ENCODE data around the gene MDFI. TPM values are rescaled to one million over a fixed set of nuclear protein-coding genes. Genes with fewer than 3 reads are reported as not detected.
"Not testable (repeated sequence)": the region's sequence is repeated elsewhere in the genome, so short reads cannot be mapped to it uniquely, and the experiment has no call there.

The MDFI gene
- total RNA-seq, 2 experiments from 2014 or later: not detected

GRCh38 chr6:41605649-41606048 is 32.6 kb upstream of the MDFI start:
- no peak for DNase-seq
- Mint-ChIP-seq H3K9me3 (no peaks in the 10 kb centered on the region), H3K4me3 (no peak overlapping the region), H3K27ac (no peak overlapping the region), H3K27me3 (ENCODE audit: low read depth) (no peaks in the 10 kb centered on the region), H3K4me1 (ENCODE audit: low read depth) (peaks cover 4% of the 10 kb centered on the region), H3K36me3 (ENCODE audit: low read depth) (no peaks in the 10 kb centered on the region)
- CTCF ChIA-PET: interaction anchor here (0.6 to 1.6 kb wide), 4 partner anchors 77 to 237 kb away, joined by 3 to 14 read pairs (median 3); no protein-coding TSS in a partner anchor
- intact Hi-C loops (cut with micrococcal nuclease): loop anchor here (10.0 kb wide), 1 partner anchor 439 kb away; no protein-coding TSS in a partner anchor

GRCh38 chr6:41607036-41607435 is 31.2 kb upstream of the MDFI start:
- no peaks in the 10 kb centered on the region for H3K9me3 Mint-ChIP-seq
- H3K27me3 Mint-ChIP-seq (ENCODE audit: low read depth): no peaks in the 10 kb centered on the region
- H3K27ac Mint-ChIP-seq: no peak overlapping the region
- DNase-seq: no peak
- peaks cover 4% of the 10 kb centered on the region for H3K4me1 Mint-ChIP-seq (ENCODE audit: low read depth)
- no peaks in the 10 kb centered on the region for H3K36me3 Mint-ChIP-seq (ENCODE audit: low read depth)
- intact Hi-C loops (cut with micrococcal nuclease): loop anchor here (10.0 kb wide), 1 partner anchor 438 kb away; no protein-coding TSS in a partner anchor
- no peak overlapping the region for H3K4me3 Mint-ChIP-seq
- CTCF ChIA-PET: interaction anchor here (0.6 to 1.6 kb wide), 3 partner anchors 11 to 329 kb away, joined by 3 to 14 read pairs (median 7); no protein-coding TSS in a partner anchor

- CTCF ChIA-PET: no interaction called here
- intact Hi-C loops (cut with micrococcal nuclease): loop anchor here (10.0 kb wide), 1 partner anchor 437 kb away; no protein-coding TSS in a partner anchor
These were observed 30.5 kb upstream of the MDFI start for GRCh38 chr6:41607736-41608135.

GRCh38 chr6:41608443-41609151 is 29.7 kb upstream of the MDFI start:
- CTCF ChIA-PET: interaction anchor here (1.9 kb wide), 1 partner anchor 73 kb away, joined by 5 read pairs; no protein-coding TSS in a partner anchor
- no peaks in the 10 kb centered on the region for H3K4me1 Mint-ChIP-seq (ENCODE audit: low read depth)
- no peak overlapping the region for H3K27ac Mint-ChIP-seq
- H3K4me3 Mint-ChIP-seq: no peak overlapping the region
- no peak for DNase-seq
- H3K36me3 Mint-ChIP-seq (ENCODE audit: low read depth): no peaks in the 10 kb centered on the region
- no peaks in the 10 kb centered on the region for H3K27me3 Mint-ChIP-seq (ENCODE audit: low read depth)
- intact Hi-C loops (cut with micrococcal nuclease): loop anchor here (10.0 kb wide), 1 partner anchor 436 kb away; no protein-coding TSS in a partner anchor
- peaks cover 7% of the 10 kb centered on the region for H3K9me3 Mint-ChIP-seq

More at GRCh38 chr6:41607736-41608135, 30.5 kb upstream of the MDFI start:
- H3K27me3 Mint-ChIP-seq (ENCODE audit: low read depth): no peaks in the 10 kb centered on the region
- no peak overlapping the region for H3K27ac Mint-ChIP-seq
- H3K36me3 Mint-ChIP-seq (ENCODE audit: low read depth): no peaks in the 10 kb centered on the region
- H3K9me3 Mint-ChIP-seq: peaks cover 4% of the 10 kb centered on the region
- H3K4me3 Mint-ChIP-seq: no peak overlapping the region
- no peak for DNase-seq
- peaks cover 3% of the 10 kb centered on the region for H3K4me1 Mint-ChIP-seq (ENCODE audit: low read depth)

GRCh38 chr6:41614715-41615114 is 23.6 kb upstream of the MDFI start:
- CTCF ChIA-PET: interaction anchor here (1.1 to 1.4 kb wide), 2 partner anchors 12 kb away, joined by 3 to 8 read pairs; no protein-coding TSS in a partner anchor
- no peaks in the 10 kb centered on the region for H3K36me3 Mint-ChIP-seq (ENCODE audit: low read depth)
- intact Hi-C loops (cut with micrococcal nuclease): no loop called here

GRCh38 chr6:41615311-41615710 is 23.0 kb upstream of the MDFI start:
- Mint-ChIP-seq H3K4me1 (ENCODE audit: low read depth) (no peaks in the 10 kb centered on the region), H3K27me3 (ENCODE audit: low read depth) (no peaks in the 10 kb centered on the region), H3K36me3 (ENCODE audit: low read depth) (no peaks in the 10 kb centered on the region), H3K4me3 (no peak overlapping the region), H3K9me3 (peaks cover 8% of the 10 kb centered on the region), H3K27ac (no peak overlapping the region)
- CTCF ChIA-PET: interaction anchor here (1.1 to 1.4 kb wide), 2 partner anchors 11 to 13 kb away, joined by 3 to 8 read pairs; no protein-coding TSS in a partner anchor
- no peak for DNase-seq
- intact Hi-C loops (cut with micrococcal nuclease): no loop called here

More at GRCh38 chr6:41614715-41615114, 23.6 kb upstream of the MDFI start:
- Mint-ChIP-seq H3K4me3 (no peak overlapping the region), H3K9me3 (peaks cover 7% of the 10 kb centered on the region), H3K4me1 (ENCODE audit: low read depth) (no peaks in the 10 kb centered on the region), H3K27me3 (ENCODE audit: low read depth) (no peaks in the 10 kb centered on the region), H3K27ac (no peak overlapping the region)
- no peak for DNase-seq

GRCh38 chr6:41618598-41618997 is 19.7 kb upstream of the MDFI start:
- no peak for DNase-seq
- Mint-ChIP-seq H3K4me3 (no peak overlapping the region), H3K27ac (no peak overlapping the region), H3K4me1 (ENCODE audit: low read depth) (no peaks in the 10 kb centered on the region), H3K27me3 (ENCODE audit: low read depth) (no peaks in the 10 kb centered on the region), H3K36me3 (ENCODE audit: low read depth) (no peaks in the 10 kb centered on the region), H3K9me3 (peaks cover 4% of the 10 kb centered on the region)
- intact Hi-C loops (cut with micrococcal nuclease): no loop called here
- CTCF ChIA-PET: interaction anchor here (0.6 kb wide), 1 partner anchor 15 kb away, joined by 4 read pairs; no protein-coding TSS in a partner anchor

- H3K36me3 Mint-ChIP-seq (ENCODE audit: low read depth); CTCF ChIA-PET; H3K27me3 Mint-ChIP-seq (ENCODE audit: low read depth); H3K4me3 Mint-ChIP-seq; DNase-seq; intact Hi-C loops (cut with micrococcal nuclease); H3K9me3 Mint-ChIP-seq; H3K27ac Mint-ChIP-seq; H3K4me1 Mint-ChIP-seq (ENCODE audit: low read depth): not testable (repeated sequence)
These were observed 19.1 kb upstream of the MDFI start for GRCh38 chr6:41619193-41619592.

- H3K9me3 Mint-ChIP-seq: peaks cover 9% of the 10 kb centered on the region
- no peak overlapping the region for H3K27ac Mint-ChIP-seq
- CTCF ChIA-PET: no interaction called here
These were observed 16.9 kb upstream of the MDFI start for GRCh38 chr6:41621367-41621766.

GRCh38 chr6:41621802-41622201 is 16.5 kb upstream of the MDFI start:
- intact Hi-C loops (cut with micrococcal nuclease): no loop called here
- Mint-ChIP-seq H3K4me3 (no peak overlapping the region), H3K27ac (no peak overlapping the region), H3K36me3 (ENCODE audit: low read depth) (no peaks in the 10 kb centered on the region), H3K4me1 (ENCODE audit: low read depth) (peaks cover 9% of the 10 kb centered on the region), H3K9me3 (peaks cover 9% of the 10 kb centered on the region), H3K27me3 (ENCODE audit: low read depth) (no peaks in the 10 kb centered on the region)
- CTCF ChIA-PET: no interaction called here
- DNase-seq: no peak

More at GRCh38 chr6:41621367-41621766, 16.9 kb upstream of the MDFI start:
- intact Hi-C loops (cut with micrococcal nuclease): no loop called here
- DNase-seq: no peak
- no peaks in the 10 kb centered on the region for H3K27me3 Mint-ChIP-seq (ENCODE audit: low read depth)
- H3K4me1 Mint-ChIP-seq (ENCODE audit: low read depth): peaks cover 9% of the 10 kb centered on the region
- no peak overlapping the region for H3K4me3 Mint-ChIP-seq
- no peaks in the 10 kb centered on the region for H3K36me3 Mint-ChIP-seq (ENCODE audit: low read depth)

GRCh38 chr6:41622206-41622988 is 15.9 kb upstream of the MDFI start:
- H3K27ac Mint-ChIP-seq: no peak overlapping the region
- CTCF ChIA-PET: no interaction called here
- H3K4me3 Mint-ChIP-seq: no peak overlapping the region
- no peaks in the 10 kb centered on the region for H3K36me3 Mint-ChIP-seq (ENCODE audit: low read depth)
- H3K9me3 Mint-ChIP-seq: peaks cover 9% of the 10 kb centered on the region
- peaks cover 9% of the 10 kb centered on the region for H3K4me1 Mint-ChIP-seq (ENCODE audit: low read depth)
- no peaks in the 10 kb centered on the region for H3K27me3 Mint-ChIP-seq (ENCODE audit: low read depth)
- intact Hi-C loops (cut with micrococcal nuclease): no loop called here
- DNase-seq: no peak

- intact Hi-C loops (cut with micrococcal nuclease): no loop called here
- Mint-ChIP-seq H3K36me3 (ENCODE audit: low read depth) (no peaks in the 10 kb centered on the region), H3K27me3 (ENCODE audit: low read depth) (no peaks in the 10 kb centered on the region), H3K9me3 (peaks cover 9% of the 10 kb centered on the region), H3K4me1 (ENCODE audit: low read depth) (peaks cover 9% of the 10 kb centered on the region), H3K4me3 (no peak overlapping the region), H3K27ac (no peak overlapping the region)
- CTCF ChIA-PET: no interaction called here
- no peak for DNase-seq
These were observed 14.9 kb upstream of the MDFI start for GRCh38 chr6:41623330-41623729.
